ENCODE results near the gene CDC14A. TPM values are rescaled to one million over a fixed set of nuclear protein-coding genes. Genes with fewer than 3 reads are reported as not detected.

The CDC14A gene
- total RNA-seq, 1 experiment from 2014 or later, result 11.1 TPM

Other genes with a start within 250 kb of the CDC14A start
- gene SASS6, start 219.6 kb upstream of the CDC14A start, total RNA-seq (2021), result 13.0 to 13.6 TPM (median 13.6 TPM) in 3 replicates
- 10.7 to 12.8 TPM (median 12.7 TPM) in 3 replicates for gene TRMT13, start 219.3 kb upstream of the CDC14A start, total RNA-seq (2021)
- 0.25 to 0.46 TPM (median 0.27 TPM) in 3 replicates for gene LRRC39, start 174.2 kb upstream of the CDC14A start, total RNA-seq (2021)
- gene DBT, start 102.7 kb upstream of the CDC14A start, total RNA-seq (2021), result 20.1 to 22.9 TPM (median 21.6 TPM) in 3 replicates
- 31.1 to 35.7 TPM (median 35.2 TPM) in 3 replicates for gene RTCA, start 86.3 kb upstream of the CDC14A start, total RNA-seq (2021)
- not detected in 3 replicates for gene GPR88, start 185.6 kb downstream of the CDC14A start, total RNA-seq (2021)